ENCODE data around the gene MUL1.

- TF ChIP-seq, protein P1, sequence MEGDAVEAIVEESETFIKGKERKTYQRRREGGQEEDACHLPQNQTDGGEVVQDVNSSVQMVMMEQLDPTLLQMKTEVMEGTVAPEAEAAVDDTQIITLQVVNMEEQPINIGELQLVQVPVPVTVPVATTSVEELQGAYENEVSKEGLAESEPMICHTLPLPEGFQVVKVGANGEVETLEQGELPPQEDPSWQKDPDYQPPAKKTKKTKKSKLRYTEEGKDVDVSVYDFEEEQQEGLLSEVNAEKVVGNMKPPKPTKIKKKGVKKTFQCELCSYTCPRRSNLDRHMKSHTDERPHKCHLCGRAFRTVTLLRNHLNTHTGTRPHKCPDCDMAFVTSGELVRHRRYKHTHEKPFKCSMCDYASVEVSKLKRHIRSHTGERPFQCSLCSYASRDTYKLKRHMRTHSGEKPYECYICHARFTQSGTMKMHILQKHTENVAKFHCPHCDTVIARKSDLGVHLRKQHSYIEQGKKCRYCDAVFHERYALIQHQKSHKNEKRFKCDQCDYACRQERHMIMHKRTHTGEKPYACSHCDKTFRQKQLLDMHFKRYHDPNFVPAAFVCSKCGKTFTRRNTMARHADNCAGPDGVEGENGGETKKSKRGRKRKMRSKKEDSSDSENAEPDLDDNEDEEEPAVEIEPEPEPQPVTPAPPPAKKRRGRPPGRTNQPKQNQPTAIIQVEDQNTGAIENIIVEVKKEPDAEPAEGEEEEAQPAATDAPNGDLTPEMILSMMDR (conservative IDR thresholded peaks at IDR 0.05 in 1 of 2, IDR thresholded peaks at IDR 0.05 in 1 of 2; ENCODE audit: low read depth in 1 of 2, low read length in 2 of 2) = no peak
- no peak for TF ChIP-seq EZH2 (IDR thresholded peaks at IDR 0.05; ENCODE audit: low read length, missing control alignments)
These were observed 8.2 kb downstream of the MUL1 start for GRCh38 chr1:20499718-20500117.

All from fibroblast of lung (primary cell).